GM12878 (cell line): ENCODE data around the gene ATP10A. TPM values are rescaled to one million over a fixed set of nuclear protein-coding genes. Genes with fewer than 3 reads are reported as not detected.

Experiments
- ATAC-seq: fragments of 200-7000 bp; cut with Tn5 transposase; 3 replicates; pipeline ENCODE4 v1.9.1; 2020; ENCODE audit warnings: mild to moderate bottlenecking, moderate library complexity
- BruUV-seq: library from RNA; stranded (reverse); fragments of 400-500 nt; replicated peaks from 2 replicates; lab custom pipeline; 2021; lab: Mats Ljungman, UMichigan
- CTCF ChIA-PET: fragments of 300-600 bp; sonication (Branson Sonifier 250); formaldehyde crosslinking; extraction: SDS; loops from one replicate; lab custom pipeline; 2021; ENCODE audit warnings: inconsistent platforms; lab: Yijun Ruan, JAX
- POLR2A ChIA-PET: fragments of 350-600 bp; formaldehyde crosslinking; extraction: SDS; loops from one replicate; lab custom pipeline; 2021; ENCODE audit warnings: inconsistent platforms; lab: Charles Lee
- RAD21 ChIA-PET: fragments of 300-600 bp; sonication (Branson Sonifier 250); formaldehyde crosslinking; loops from one replicate; lab custom pipeline; 2023; ENCODE audit warnings: antibody characterized with exemption; ENCODE audit not compliant: unreplicated experiment; lab: Charles Lee
- SMC1A ChIA-PET: fragments of 300-600 bp; sonication (Branson Sonifier 250); formaldehyde crosslinking; loops from one replicate; lab custom pipeline; 2023; ENCODE audit not compliant: unreplicated experiment, uncharacterized antibody; lab: Charles Lee
- DNase-seq: peaks from one replicate; pipeline ENCODE4 v3.0.0-alpha.2; 2011; ENCODE audit warnings: low read depth, low spot score
- FAIRE-seq: peaks from 3 replicates; lab custom pipeline; 2011; peaks lifted over from hg19 to GRCh38; lab: Jason Lieb, UNC
- H2AFZ ChIP-seq: 2 replicates; pipeline ENCODE4 v1.6.0; 2011; ENCODE audit warnings: low read depth, low read length, control low read depth; ENCODE audit not compliant: control insufficient read depth
- H3K27ac ChIP-seq: 2 replicates; pipeline ENCODE4 v1.5.1; 2011; ENCODE audit warnings: control low read depth; ENCODE audit not compliant: control insufficient read depth, insufficient read depth
- H3K27me3 ChIP-seq, 2 experiments: replicated peaks in 1 of 2; 2 replicates each; pipeline versions ENCODE4 v1.6.0 to v1.6.1; 2011; ENCODE audit warnings: low read length in 1 of 2; ENCODE audit not compliant: control insufficient read depth in 2 of 2, insufficient read depth in 2 of 2
- H3K36me3 ChIP-seq, 2 experiments: 2 replicates each; pipeline ENCODE4 v1.5.1; 2011; ENCODE audit warnings: low read length in 1 of 2; ENCODE audit not compliant: control insufficient read depth in 2 of 2, insufficient read depth in 2 of 2
- H3K4me1 ChIP-seq: 2 replicates; pipeline ENCODE4 v1.6.1; 2011; ENCODE audit warnings: mild to moderate bottlenecking, low read length, moderate library complexity, mixed read lengths; ENCODE audit not compliant: control insufficient read depth, insufficient read depth
- H3K4me2 ChIP-seq: 2 replicates; pipeline ENCODE4 v1.6.0; 2011; ENCODE audit warnings: control low read depth; ENCODE audit not compliant: control insufficient read depth, insufficient read depth
- H3K4me3 ChIP-seq: fragments of 200-600 bp; sonication (generic); 2 replicates; pipeline ENCODE4 v1.5.1; 2016
- H3K79me2 ChIP-seq: 2 replicates; pipeline ENCODE4 v1.6.0; 2011; ENCODE audit warnings: low read length; ENCODE audit not compliant: control insufficient read depth, insufficient read depth
- H3K9ac ChIP-seq: 2 replicates; pipeline ENCODE4 v1.8.0; 2011; ENCODE audit warnings: low read length, control low read depth, mixed read lengths; ENCODE audit not compliant: control insufficient read depth, insufficient read depth
- H3K9me3 ChIP-seq: replicated peaks from 3 replicates; pipeline ENCODE4 v1.5.1; 2011; ENCODE audit warnings: mild to moderate bottlenecking, low read length; ENCODE audit not compliant: control insufficient read depth, insufficient read depth
- H4K20me1 ChIP-seq: 2 replicates; pipeline ENCODE4 v1.6.0; 2011; ENCODE audit not compliant: control insufficient read depth, insufficient read depth
- FOXM1 ChIP-seq: IDR thresholded peaks from 2 replicates; pipeline ENCODE4 v1.6.1; 2012; ENCODE audit warnings: low read depth, mild to moderate bottlenecking, inconsistent platforms, low read length, moderate library complexity
- MEF2B ChIP-seq: fragments of 450-650 bp; IDR thresholded peaks from 2 replicates; pipeline ENCODE4 v1.6.1; 2018; ENCODE audit warnings: mild to moderate bottlenecking, moderate library complexity; ENCODE audit not compliant: partially characterized antibody, poor library complexity, severe bottlenecking
- NFYB ChIP-seq: IDR thresholded peaks from 2 replicates; pipeline ENCODE4 v1.6.1; 2011; ENCODE audit warnings: low read depth, mild to moderate bottlenecking, low read length, improper control_type of control experiment, moderate library complexity; ENCODE audit not compliant: insufficient read depth
- SIX5 ChIP-seq: IDR thresholded peaks from 2 replicates; pipeline ENCODE4 v1.6.1; 2011; ENCODE audit warnings: mild to moderate bottlenecking, low read depth, low read length, moderate library complexity; ENCODE audit not compliant: severe bottlenecking
- WGBS: methylation state at CpG from one replicate; pipeline ENCODE4 v1.1.6; 2016; ENCODE audit warnings: low lambda C conversion rate; ENCODE audit not compliant: insufficient replicate concordance, insufficient coverage; ENCODE audit errors: missing lambda C conversion rate; 5-methylcytosine and 5-hydroxymethylcytosine counted together
- in situ Hi-C: fragments of 300-500 bp; cut with MboI; formaldehyde crosslinking; loops from 9 replicates; pipeline ENCODE4 v1.14.3; 2018; ENCODE audit warnings: mixed read lengths
- intact Hi-C: fragments of 100-400 bp; cut with micrococcal nuclease; formaldehyde crosslinking; loops from one replicate; pipeline ENCODE4 v1.14.2; 2022; ENCODE audit not compliant: unreplicated experiment
- polyA plus RNA-seq, 11 experiments: library from polyadenylated mRNA; depleted of rRNA in 4 of 11; unstranded in 6 of 11; stranded (reverse) in 5 of 11; fragments of >200 nt; fragmentation: Nextera tagmentation in 4 of 11; fragmentation: Illumina TruSeq in 1 of 11; extraction: Ambion mirVana in 4 of 11; extraction: Trizol in 1 of 11; gene quantifications; 1 replicate in 1 of 11; 2 replicates in 10 of 11; pipeline versions ENCODE4 v1.2.1 to v1.2.3, GENCODE V29; 2011 to 2016; ENCODE audit warnings: inconsistent platforms in 2 of 11, missing spikeins in 2 of 11, low read depth in 1 of 11
- total RNA-seq, 4 experiments: library from RNA; depleted of rRNA in 3 of 4; stranded (reverse); fragments of >200 nt in 3 of 4; fragmentation: Illumina TruSeq in 1 of 4; extraction: Trizol in 1 of 4; gene quantifications; 2 replicates each; pipeline versions ENCODE4 v1.2.1 to v1.2.3, GENCODE V29; 2013 to 2021
- TF ChIP-seq, protein P1 (sequence below): fragments of 450-650 bp; IDR thresholded peaks from 2 replicates; pipeline ENCODE4 v1.6.1; 2017; ENCODE audit warnings: borderline replicate concordance

Gene ATP10A
- total and polyA plus RNA-seq, 10 of the 15 experiments (the other 5 are each of a cell fraction or from before 2014, with no cell fraction given), result 0.04 to 1.5 (median 0.31) TPM; not detected in 2

GRCh38 chr15:25727867-25728600 is 135.1 kb downstream of the ATP10A start:
- POLR2A ChIA-PET, result no interaction called here
- no peaks in the 10 kb centered on the region for H3K27me3 ChIP-seq
- H3K9me3 ChIP-seq, result no peaks in the 10 kb centered on the region; the same call in 2 of the 3 replicates
- WGBS, result 51% methylated on average over 18 of the region's 18 CpGs
- H3K9ac ChIP-seq, result no peak overlapping the region
- intact Hi-C loops, result no loop called here
- H2AFZ ChIP-seq, result no peak overlapping the region
- no peak overlapping the region for H3K4me3 ChIP-seq
- TF ChIP-seq MEF2B (no peak), FOXM1 (no peak), NFYB (no peak), SIX5 (no peak)
- TF ChIP-seq, protein P1, sequence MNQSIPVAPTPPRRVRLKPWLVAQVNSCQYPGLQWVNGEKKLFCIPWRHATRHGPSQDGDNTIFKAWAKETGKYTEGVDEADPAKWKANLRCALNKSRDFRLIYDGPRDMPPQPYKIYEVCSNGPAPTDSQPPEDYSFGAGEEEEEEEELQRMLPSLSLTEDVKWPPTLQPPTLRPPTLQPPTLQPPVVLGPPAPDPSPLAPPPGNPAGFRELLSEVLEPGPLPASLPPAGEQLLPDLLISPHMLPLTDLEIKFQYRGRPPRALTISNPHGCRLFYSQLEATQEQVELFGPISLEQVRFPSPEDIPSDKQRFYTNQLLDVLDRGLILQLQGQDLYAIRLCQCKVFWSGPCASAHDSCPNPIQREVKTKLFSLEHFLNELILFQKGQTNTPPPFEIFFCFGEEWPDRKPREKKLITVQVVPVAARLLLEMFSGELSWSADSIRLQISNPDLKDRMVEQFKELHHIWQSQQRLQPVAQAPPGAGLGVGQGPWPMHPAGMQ, result no peak
- H3K36me3 ChIP-seq, result no peaks in the 10 kb centered on the region
- ATAC-seq (no peak), DNase-seq (no peak), FAIRE-seq (no peak)
- in situ Hi-C loops, result loop anchor here (25.0 kb wide), 3 partner anchors 166 to 541 kb away; no protein-coding TSS in a partner anchor
- SMC1A ChIA-PET, result no interaction called here
- no peak overlapping the region for H3K27ac ChIP-seq
- no TSS peak for BruUV-seq
- no peaks in the 10 kb centered on the region for H4K20me1 ChIP-seq
- CTCF ChIA-PET, result no interaction called here
- RAD21 ChIA-PET, result no interaction called here
- no peak overlapping the region for H3K4me2 ChIP-seq
- no peaks in the 10 kb centered on the region for H3K79me2 ChIP-seq
- no peaks in the 10 kb centered on the region for H3K4me1 ChIP-seq
